Activated naive CD4-positive, alpha-beta T cell treated with anti-CD3 and anti-CD28 coated beads, Interleukin-2, amount 50 U/mL, for 24 hours (primary cell): ENCODE measurements around the gene PIH1D2.
"Not testable (repeated sequence)": the region's sequence is repeated elsewhere in the genome, so short reads cannot be mapped to it uniquely, and the experiment has no call there.

Experiments used
- H3K27ac Mint-ChIP-seq: one replicate; pipeline ENCODE4 v1.8.0; 2021; ENCODE audit warnings: mild to moderate bottlenecking, mixed read lengths
- H3K27me3 Mint-ChIP-seq: one replicate; pipeline ENCODE4 v1.8.0; 2021; ENCODE audit warnings: mixed read lengths
- H3K36me3 Mint-ChIP-seq: one replicate; pipeline ENCODE4 v1.8.0; 2021; ENCODE audit warnings: mixed read lengths
- H3K4me1 Mint-ChIP-seq: one replicate; pipeline ENCODE4 v1.8.0; 2021; ENCODE audit warnings: mixed read lengths
- H3K4me3 Mint-ChIP-seq: one replicate; pipeline ENCODE4 v1.8.0; 2021; ENCODE audit warnings: mild to moderate bottlenecking, mixed read lengths
- H3K9me3 Mint-ChIP-seq: one replicate; pipeline ENCODE4 v1.8.0; 2021; ENCODE audit warnings: mixed read lengths

PIH1D2 gene, protein sequence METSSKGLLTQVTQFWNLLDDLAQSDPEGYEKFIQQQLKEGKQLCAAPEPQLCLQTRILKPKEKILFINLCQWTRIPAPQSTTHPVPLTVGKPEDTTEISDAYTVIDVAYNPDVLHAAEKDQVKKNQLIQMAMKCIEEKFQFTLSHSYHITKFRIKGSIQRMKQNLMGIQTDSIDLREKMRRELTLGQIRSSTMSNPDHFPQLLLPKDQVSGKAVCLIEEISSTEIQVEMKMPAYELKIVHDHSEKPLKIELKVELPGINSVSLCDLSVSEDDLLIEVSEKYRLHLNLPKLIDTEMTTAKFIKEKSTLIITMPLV

DNA sequence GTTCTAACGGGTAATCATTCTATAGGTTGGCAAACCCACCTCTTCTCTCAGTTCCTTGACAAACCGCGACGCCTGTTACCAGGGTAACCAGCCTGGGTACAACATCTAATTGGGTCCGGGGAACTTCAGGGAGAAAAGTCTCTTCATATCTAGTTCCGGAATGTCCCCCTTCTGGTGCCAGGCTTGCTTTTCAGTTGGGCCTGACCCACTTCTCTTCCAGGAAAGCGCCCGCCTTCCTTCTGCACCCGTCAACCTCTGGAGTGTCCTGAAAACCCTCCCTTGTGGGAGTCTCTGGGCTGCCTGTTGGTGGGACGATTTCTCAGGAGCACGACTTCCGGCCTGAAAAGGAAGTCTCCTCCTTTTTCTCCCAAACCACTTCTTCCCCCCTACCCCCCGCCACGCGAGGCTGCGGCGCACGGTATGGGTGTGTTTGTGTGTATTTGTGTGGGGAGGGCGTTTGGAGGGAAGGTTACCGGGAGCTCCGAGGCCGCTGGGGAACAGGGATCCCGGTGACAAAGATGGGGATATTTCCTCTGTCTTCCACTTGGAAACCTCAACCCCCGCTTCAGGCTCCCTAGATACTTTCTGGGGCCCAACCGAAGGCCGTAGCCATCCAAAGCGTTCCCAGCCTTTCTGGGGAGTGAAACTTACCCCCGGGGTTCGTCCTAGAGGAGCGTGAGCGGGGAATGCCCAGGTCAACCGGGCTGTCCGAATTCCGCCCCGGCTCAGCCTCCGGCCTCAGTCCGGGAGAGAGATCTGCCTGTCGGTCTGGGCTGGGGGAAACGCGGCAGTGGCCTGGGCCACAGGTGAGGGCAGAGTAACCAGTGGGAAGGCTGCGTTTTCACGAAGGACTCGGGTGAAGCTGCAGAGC lies at the start of gene PIH1D2, which contains the start of gene NKAPD1:
Gene PIH1D2, minus strand, starts transcription at position 77 of the 871 bp plus-strand sequence. CDS start 843 bp downstream, outside the sequence.
Gene NKAPD1, plus strand, starts transcription at position 359 of the 871 bp plus-strand sequence. CDS start 1,276 bp downstream, outside the sequence.
- peaks cover 12% of the 10 kb centered on the region for H3K36me3 Mint-ChIP-seq
- peaks cover 34% of the 10 kb centered on the region for H3K4me1 Mint-ChIP-seq
- H3K9me3 Mint-ChIP-seq, result no peaks in the 10 kb centered on the region
- H3K4me3 Mint-ChIP-seq, result peak within 1 kb of the TSS; percentile 97
- H3K27ac Mint-ChIP-seq, result peak within 1 kb of the TSS; percentile 99
- H3K27me3 Mint-ChIP-seq, result no peaks in the 10 kb centered on the region

DNA sequence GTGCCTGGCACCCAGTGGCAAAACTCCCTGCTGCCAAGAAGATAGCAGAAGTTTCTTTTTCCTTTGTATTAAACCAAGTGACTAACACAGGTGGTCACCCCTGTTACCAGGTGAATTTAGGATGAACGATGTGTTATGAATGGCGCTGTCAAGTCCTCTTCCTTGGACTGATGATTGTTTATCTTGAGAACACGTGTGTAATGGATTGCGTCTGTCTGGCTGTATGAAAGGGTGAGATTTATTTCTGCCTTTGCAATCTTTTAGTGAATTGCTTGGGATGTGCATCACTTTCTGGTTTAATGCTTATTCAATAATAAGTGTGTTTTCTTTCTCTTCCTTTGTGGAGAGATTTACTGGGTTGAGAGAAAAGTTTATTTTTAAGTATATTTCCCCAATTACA lies 49.3 kb upstream of the PIH1D2 start:
- no peak overlapping the region for H3K27ac Mint-ChIP-seq
- H3K4me3 Mint-ChIP-seq, result no peak overlapping the region
- no peaks in the 10 kb centered on the region for H3K9me3 Mint-ChIP-seq
- H3K36me3 Mint-ChIP-seq, result peaks cover 5% of the 10 kb centered on the region
- H3K27me3 Mint-ChIP-seq, result no peaks in the 10 kb centered on the region
- no peaks in the 10 kb centered on the region for H3K4me1 Mint-ChIP-seq

DNA sequence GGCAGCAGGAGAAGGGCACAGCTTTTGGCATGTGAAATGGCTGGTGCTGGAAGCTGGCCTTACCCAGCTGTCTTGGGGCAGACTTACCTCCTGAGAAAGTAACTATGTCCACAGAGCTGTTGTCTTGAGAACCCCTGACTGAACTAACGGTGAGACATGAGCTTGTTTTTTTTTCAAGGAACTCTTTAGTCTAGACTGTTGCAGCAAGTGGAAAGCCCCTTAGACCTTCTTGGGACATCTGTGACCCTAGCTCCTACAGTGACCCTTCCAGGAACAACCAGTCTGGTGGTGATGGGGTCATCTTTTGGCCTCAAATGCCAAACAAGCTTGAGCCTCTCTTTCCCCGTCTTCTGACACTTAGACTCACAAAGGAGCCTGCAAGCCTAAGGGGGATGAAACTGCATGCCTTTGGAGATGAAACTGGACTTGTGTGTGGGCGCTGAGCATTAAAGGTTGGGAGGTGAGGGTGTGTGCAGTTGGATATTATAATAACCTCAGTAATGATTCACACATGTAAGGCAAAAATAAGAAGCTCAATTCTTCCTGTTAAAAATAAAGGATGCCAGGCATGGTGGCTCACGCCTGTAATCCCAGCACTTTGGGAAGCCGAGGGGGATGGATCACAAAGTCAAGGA lies 48.3 kb upstream of the PIH1D2 start:
- no peak overlapping the region for H3K27ac Mint-ChIP-seq
- H3K36me3 Mint-ChIP-seq, result peaks cover 5% of the 10 kb centered on the region
- no peaks in the 10 kb centered on the region for H3K27me3 Mint-ChIP-seq
- H3K4me1 Mint-ChIP-seq, result no peaks in the 10 kb centered on the region
- no peak overlapping the region for H3K4me3 Mint-ChIP-seq
- H3K9me3 Mint-ChIP-seq, result no peaks in the 10 kb centered on the region

DNA sequence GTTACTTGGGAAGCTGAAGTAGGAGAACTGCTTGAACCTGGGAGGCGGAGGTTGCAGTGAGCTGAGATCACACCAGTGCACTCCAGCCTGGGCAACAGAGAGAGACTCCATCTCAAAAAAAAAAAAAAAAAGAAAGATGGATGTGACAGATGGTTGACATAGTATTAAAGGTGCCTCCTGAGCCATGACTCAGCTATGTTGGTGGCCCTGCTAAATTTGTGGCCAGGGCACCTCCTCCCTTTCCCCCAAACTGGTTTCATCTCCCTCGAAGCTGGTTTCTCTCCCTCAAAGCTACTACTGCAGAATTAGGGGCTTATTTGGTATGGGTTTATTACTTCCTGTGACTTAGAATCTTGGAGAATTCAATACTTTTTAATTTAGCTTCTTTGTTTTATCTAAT lies 44.4 kb upstream of the PIH1D2 start:
- Mint-ChIP-seq H3K36me3 (peaks cover 5% of the 10 kb centered on the region), H3K27ac (no peak overlapping the region), H3K27me3 (no peaks in the 10 kb centered on the region), H3K4me3 (no peak overlapping the region), H3K9me3 (no peaks in the 10 kb centered on the region), H3K4me1 (peaks cover 9% of the 10 kb centered on the region)

DNA sequence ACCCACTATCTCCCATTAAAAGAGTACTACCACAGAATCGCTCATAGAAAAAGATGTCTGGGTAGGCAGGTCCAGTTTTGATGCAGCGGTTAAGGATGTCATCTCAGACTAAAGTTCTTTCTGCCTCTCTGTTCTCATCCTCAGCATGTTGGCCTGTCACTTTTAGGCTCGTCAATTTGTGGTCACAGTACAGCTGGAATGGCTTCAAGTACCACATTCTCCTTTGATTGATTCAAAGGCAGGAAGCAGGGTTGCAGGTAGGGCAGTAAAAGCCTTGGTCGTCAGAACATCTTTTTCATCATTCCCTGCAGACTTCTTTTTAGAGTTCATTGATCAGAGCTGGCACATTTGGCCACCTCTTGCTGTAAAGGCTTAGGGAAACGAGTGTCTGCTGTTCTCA lies 41.6 kb upstream of the PIH1D2 start:
- peaks cover 6% of the 10 kb centered on the region for H3K36me3 Mint-ChIP-seq
- no peaks in the 10 kb centered on the region for H3K9me3 Mint-ChIP-seq
- no peaks in the 10 kb centered on the region for H3K27me3 Mint-ChIP-seq
- H3K27ac Mint-ChIP-seq, result no peak overlapping the region
- peaks cover 9% of the 10 kb centered on the region for H3K4me1 Mint-ChIP-seq
- H3K4me3 Mint-ChIP-seq, result no peak overlapping the region

DNA sequence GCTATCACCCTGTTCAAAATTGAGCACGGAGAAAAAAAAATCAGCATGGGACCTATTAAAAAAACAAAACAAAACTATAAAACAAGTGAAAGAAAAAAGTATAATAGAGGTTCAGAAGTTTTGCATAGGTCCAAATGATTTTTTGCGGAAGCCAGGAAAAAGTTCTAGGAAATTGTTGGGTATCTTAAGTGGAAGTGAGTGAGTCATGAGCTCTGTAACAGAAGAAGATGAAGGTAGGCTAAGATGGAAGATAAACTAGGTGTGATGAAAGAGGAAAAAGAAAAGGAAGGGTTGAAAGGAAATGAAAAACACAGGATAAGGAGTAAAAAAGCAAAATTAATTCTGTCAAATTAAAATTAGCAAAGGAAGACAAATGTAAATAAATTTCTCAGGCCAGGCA lies 40.6 kb upstream of the PIH1D2 start:
- peaks cover 9% of the 10 kb centered on the region for H3K4me1 Mint-ChIP-seq
- no peak overlapping the region for H3K4me3 Mint-ChIP-seq
- H3K27ac Mint-ChIP-seq, result no peak overlapping the region
- H3K9me3 Mint-ChIP-seq, result no peaks in the 10 kb centered on the region
- peaks cover 6% of the 10 kb centered on the region for H3K36me3 Mint-ChIP-seq
- no peaks in the 10 kb centered on the region for H3K27me3 Mint-ChIP-seq

DNA sequence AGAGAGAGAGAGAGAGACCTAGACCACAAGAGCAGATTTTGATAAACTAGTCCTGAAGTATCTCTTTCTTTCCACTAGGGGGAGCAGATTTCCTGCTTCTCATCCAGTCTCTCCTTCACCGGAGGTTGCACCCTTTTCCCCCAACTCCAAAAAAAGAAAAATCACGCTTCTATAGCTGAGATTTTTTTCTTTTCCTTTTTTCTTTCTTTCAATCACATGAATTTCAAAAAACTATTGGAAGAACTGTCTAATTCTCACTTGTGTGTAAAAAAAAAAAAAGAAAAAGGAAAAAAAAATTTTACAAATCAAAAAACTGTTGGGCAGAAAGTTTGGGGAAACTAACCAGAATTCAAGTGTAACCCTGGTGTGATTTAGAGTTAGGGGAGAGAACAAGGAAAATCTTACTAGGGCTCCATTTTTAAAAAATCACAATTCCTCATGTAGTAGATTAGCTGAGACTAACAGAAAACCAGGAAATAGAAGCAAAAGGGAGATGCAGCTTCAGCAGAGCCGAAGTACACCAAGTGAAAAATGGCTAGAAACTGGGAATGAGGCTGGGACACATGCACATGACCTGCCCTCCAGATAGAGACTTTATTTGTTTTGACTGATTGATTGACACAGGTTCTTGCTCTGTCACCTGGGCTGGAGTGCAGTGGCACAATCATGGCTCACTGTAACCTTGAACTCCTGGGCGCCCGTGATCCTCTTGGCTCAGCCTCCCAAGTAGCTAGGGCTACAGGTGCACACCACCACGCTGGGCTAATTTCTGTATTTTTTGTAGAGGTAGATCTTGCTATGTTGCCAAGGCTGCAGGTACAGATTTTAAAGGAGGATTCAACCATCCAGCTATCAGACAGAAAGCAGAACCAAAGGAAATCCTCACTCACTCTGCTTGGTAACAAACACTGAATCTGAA lies 40.0 kb upstream of the PIH1D2 start:
- peaks cover 6% of the 10 kb centered on the region for H3K36me3 Mint-ChIP-seq
- H3K27ac Mint-ChIP-seq, result no peak overlapping the region
- no peak overlapping the region for H3K4me3 Mint-ChIP-seq
- peaks cover 9% of the 10 kb centered on the region for H3K4me1 Mint-ChIP-seq
- H3K9me3 Mint-ChIP-seq, result no peaks in the 10 kb centered on the region
- H3K27me3 Mint-ChIP-seq, result no peaks in the 10 kb centered on the region

DNA sequence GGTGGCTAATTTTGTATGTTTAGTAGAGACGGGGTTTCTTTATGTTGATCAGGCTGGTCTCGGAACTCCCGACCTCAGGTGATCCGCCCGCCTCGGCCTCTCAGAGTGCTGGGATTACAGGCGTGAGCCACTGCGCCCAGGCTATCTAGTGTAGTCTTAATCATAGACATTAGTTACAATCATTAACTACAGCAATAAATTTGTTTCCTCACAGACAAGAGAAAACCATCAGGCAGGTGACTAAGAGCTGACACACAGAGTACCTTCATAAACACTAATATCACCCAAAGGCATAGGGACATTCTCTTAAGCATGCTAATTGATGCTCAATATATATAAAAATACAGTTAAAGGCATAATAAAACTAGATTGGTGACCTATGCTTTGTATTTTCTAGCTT lies 32.3 kb upstream of the PIH1D2 start:
- peaks cover 2% of the 10 kb centered on the region for H3K36me3 Mint-ChIP-seq
- H3K27ac Mint-ChIP-seq, result no peak overlapping the region
- H3K27me3 Mint-ChIP-seq, result no peaks in the 10 kb centered on the region
- no peaks in the 10 kb centered on the region for H3K4me1 Mint-ChIP-seq
- no peak overlapping the region for H3K4me3 Mint-ChIP-seq
- H3K9me3 Mint-ChIP-seq, result no peaks in the 10 kb centered on the region

DNA sequence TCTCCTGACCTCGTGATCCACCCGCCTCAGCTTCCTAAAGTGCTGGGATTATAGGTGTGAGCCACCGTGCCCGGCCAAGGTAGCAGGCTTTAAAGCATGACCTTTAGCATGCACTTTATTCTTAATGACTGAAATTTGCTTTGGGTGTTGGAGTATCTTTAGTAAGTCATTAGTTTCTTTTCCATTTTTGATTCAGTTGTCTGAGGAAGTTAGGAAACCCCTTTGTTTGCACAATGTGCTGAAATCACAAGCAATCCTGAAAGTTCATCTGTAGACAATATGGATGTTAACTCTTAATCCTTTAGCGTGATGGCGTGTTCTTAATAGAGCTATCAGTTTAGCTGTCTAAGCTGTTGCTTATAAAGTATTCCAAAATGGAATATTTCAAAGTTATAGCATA lies 29.6 kb upstream of the PIH1D2 start:
- H3K4me1 Mint-ChIP-seq, result no peaks in the 10 kb centered on the region
- H3K27ac Mint-ChIP-seq, result no peak overlapping the region
- no peaks in the 10 kb centered on the region for H3K27me3 Mint-ChIP-seq
- no peak overlapping the region for H3K4me3 Mint-ChIP-seq
- H3K36me3 Mint-ChIP-seq, result peaks cover 2% of the 10 kb centered on the region
- no peaks in the 10 kb centered on the region for H3K9me3 Mint-ChIP-seq

DNA sequence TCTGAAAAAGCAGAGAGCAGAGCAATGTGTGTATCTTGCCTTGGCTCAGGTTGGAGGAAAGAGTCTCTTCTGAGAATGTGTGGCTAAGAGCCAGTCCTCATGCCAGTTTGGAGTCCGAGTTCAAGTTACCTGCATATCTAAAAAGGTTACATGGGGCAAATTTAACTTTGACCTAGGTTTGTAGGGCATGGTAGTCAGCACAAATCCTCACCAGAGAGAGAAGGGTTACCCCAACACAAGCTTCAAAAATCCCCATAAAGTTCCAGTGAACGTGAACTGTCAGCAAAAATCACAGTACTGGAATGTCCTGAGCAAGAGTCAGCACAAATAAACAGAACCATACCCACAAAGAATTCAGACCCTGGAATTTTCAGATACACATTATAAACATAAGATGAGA lies 26.6 kb upstream of the PIH1D2 start:
- Mint-ChIP-seq H3K9me3 (no peaks in the 10 kb centered on the region), H3K27me3 (no peaks in the 10 kb centered on the region), H3K4me1 (no peaks in the 10 kb centered on the region), H3K4me3 (no peak overlapping the region), H3K36me3 (peaks cover 12% of the 10 kb centered on the region), H3K27ac (no peak overlapping the region)

DNA sequence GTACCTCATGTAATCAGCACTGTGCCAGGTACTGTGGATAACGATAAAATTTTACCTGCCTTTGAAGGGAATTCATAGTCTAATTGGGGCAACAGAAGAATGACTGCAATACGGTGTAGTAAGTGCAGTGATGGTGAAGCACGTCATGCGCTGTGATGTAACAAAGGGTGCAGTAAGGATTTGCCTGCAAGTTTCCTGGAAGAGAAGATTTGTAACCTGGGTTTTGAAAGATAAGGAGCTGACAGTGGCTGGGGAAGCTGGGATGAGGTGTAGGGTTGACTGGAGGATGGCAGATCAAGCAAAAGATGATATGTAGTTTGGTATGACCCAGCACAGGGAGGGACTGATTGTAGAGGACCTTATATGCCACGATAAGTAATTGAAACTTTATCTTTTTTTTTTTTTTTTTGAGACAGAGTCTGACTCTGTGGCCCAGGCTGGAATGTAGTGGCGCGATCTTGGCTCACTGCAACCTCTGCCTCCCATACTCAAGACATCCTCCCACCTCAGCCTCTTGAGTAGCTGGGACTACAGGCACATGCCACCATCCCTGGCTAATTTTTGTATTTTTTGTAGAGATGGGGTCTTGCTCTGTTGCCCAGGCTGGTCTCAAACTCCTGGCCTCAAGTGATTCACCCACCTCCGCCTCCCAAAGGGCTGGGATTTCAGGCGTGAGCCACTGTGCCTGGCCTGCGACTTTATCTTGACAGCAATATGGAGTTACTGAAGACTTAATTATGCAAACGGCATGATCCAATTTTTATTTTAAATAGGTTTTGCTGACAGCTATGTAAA lies 24.1 kb upstream of the PIH1D2 start:
- Mint-ChIP-seq H3K27ac (no peak overlapping the region), H3K27me3 (no peaks in the 10 kb centered on the region), H3K36me3 (peaks cover 14% of the 10 kb centered on the region), H3K4me1 (no peaks in the 10 kb centered on the region), H3K4me3 (no peak overlapping the region), H3K9me3 (no peaks in the 10 kb centered on the region)

DNA sequence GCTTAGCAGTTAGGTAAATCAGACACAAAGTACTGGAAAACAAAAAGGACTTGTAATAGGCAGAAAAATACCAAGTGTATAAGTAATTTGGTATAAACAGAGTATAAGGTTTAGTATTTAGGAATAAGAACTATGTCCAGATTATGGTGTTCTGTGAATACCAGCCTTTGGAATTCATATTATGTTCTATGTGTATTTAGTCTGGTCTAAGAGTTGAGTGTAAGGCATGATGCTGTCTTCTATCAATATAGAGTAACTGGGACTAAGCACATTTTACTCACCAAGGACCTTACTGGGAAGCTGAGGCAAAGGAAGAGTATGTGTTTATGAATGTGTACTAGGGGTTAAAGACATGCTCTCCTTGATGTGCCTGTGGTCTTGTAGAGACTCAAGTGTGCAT lies 22.4 kb upstream of the PIH1D2 start:
- H3K4me3 Mint-ChIP-seq, result no peak overlapping the region
- H3K4me1 Mint-ChIP-seq, result peaks cover 4% of the 10 kb centered on the region
- no peaks in the 10 kb centered on the region for H3K9me3 Mint-ChIP-seq
- no peak overlapping the region for H3K27ac Mint-ChIP-seq
- H3K36me3 Mint-ChIP-seq, result peaks cover 19% of the 10 kb centered on the region
- no peaks in the 10 kb centered on the region for H3K27me3 Mint-ChIP-seq

DNA sequence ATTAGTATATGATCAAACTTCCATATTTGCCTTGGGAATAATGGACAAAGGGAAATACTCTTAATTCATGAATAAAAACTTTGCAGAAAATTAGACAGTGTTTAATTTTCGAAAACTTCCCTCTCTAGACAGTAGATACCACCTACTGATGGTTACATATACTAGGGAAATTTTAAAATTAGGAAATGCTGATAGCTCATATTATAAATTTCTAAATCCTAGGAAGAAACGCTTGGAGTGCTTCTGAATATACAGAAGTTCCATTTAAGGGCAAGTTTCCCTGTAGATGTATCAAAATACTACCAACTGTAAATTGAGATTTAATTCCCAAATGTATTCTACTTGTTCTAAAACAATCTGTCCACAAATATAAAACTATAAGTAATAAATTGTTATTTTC lies 21.5 kb upstream of the PIH1D2 start:
- not testable (repeated sequence) for H3K27ac Mint-ChIP-seq, H3K9me3 Mint-ChIP-seq, H3K4me3 Mint-ChIP-seq, H3K4me1 Mint-ChIP-seq, H3K27me3 Mint-ChIP-seq
- peaks cover 25% of the 10 kb centered on the region for H3K36me3 Mint-ChIP-seq

DNA sequence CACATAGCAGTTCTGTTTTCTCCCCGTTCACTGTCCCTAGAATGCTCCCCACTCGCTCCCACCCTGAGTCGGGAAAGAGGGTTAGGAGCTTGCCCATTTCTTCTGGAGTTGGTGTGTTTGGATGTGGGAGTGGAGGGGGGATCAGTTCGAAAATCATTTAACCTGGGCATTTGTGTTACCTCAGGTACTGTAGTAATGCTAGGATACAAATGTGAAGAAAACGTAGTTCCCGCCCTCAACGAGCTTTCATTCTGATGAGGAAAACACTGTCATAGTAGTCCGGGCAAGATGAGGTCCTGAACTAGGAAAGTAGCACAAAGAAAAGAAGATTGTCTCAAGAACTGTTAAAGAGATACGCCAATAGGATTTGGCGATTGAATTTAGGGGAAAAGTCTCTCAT lies 13.4 kb upstream of the PIH1D2 start:
- no peaks in the 10 kb centered on the region for H3K9me3 Mint-ChIP-seq
- H3K27ac Mint-ChIP-seq, result peak overlapping the region; percentile 100
- peaks cover 48% of the 10 kb centered on the region for H3K36me3 Mint-ChIP-seq
- H3K4me3 Mint-ChIP-seq, result peak overlapping the region; percentile 100
- H3K27me3 Mint-ChIP-seq, result no peaks in the 10 kb centered on the region
- H3K4me1 Mint-ChIP-seq, result peaks cover 63% of the 10 kb centered on the region
